ENCODE measurements around the gene PGGT1B. TPM values are rescaled to one million over a fixed set of nuclear protein-coding genes. Genes with fewer than 3 reads are reported as not detected.

PGGT1B gene
- total and polyA plus RNA-seq, 2 donors, result 6.0 to 26.8 TPM

DNA sequence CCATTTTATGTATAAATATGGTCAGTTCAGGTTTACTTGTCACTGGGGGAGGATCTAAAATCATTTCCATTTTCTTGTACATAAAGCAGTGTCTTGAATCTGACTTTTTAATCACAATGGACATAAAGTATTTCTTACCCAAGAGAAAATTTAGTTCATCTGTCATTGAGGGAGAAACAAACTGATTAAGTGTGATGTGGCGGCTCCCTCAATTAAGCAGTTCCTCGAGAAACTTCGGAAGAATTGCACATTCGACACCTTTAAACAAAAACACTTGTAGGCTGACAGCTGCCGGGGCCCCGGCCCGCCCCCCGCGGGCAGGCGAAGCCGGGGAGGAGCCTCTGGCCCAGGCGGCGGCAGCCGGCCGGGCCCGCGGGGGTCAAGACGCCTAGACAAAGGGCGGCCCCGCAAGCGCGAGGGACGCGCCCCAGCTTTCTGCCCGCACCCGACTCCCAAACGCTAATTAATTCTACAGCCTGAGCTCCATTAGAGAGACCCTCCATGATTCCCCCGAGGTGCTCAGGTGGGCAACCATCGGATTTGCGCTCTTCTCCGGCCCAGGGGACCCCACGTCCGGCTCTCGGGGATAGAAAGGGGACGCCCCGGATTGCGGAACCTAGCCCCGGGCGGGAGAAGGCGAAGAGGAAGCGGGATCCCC lies 93.7 kb downstream of the PGGT1B start:
- H3K36me3 ChIP-seq (ENCODE audit: control insufficient read depth in 2 of 2, insufficient read depth in 2 of 2, low read length in 1 of 2), result no peaks in the 10 kb centered on the region
- DNase-seq (ENCODE audit: low read depth in 6 of 9, low spot score in 9 of 9), result peak in 2 of 9 donors; percentile 9 to 31
- H3K27ac ChIP-seq (ENCODE audit: low read depth in 1 of 2, low read length in 1 of 2), result no peak overlapping the region
- H3K27me3 ChIP-seq (ENCODE audit: control insufficient read depth in 2 of 2, insufficient read depth in 1 of 2, low read length in 1 of 2), result peaks cover 37 to 73% of the 10 kb centered on the region in 2 donors
- peaks cover 11 to 19% of the 10 kb centered on the region in 2 donors for H3K4me1 ChIP-seq (ENCODE audit: control insufficient read depth in 2 of 2, insufficient read depth in 2 of 2, low read length in 2 of 2)
- peaks cover 4 to 23% of the 10 kb centered on the region in 2 donors for H3K9me3 ChIP-seq (ENCODE audit: control insufficient read depth in 2 of 2, insufficient read depth in 1 of 2, low read length in 1 of 2)
- H3K4me3 ChIP-seq (ENCODE audit: low read length in 2 of 2), result peak overlapping the region; percentile 60 to 65
- WGBS, result 1% methylated on average over 41 of the region's 41 CpGs

GRCh38 chr5:115166744-115167393 lies 95.8 kb downstream of the PGGT1B start:
- Histone ChIP-seq H3K4me3 (ENCODE audit: low read length in 2 of 2) (no peak overlapping the region), H3K36me3 (ENCODE audit: control insufficient read depth in 2 of 2, insufficient read depth in 2 of 2, low read length in 1 of 2) (no peaks in the 10 kb centered on the region), H3K27ac (ENCODE audit: low read depth in 1 of 2, low read length in 1 of 2) (no peak overlapping the region), H3K4me1 (ENCODE audit: control insufficient read depth in 2 of 2, insufficient read depth in 2 of 2, low read length in 2 of 2) (peaks cover 11 to 19% of the 10 kb centered on the region in 2 donors), H3K27me3 (ENCODE audit: control insufficient read depth in 2 of 2, insufficient read depth in 1 of 2, low read length in 1 of 2) (peaks cover 33 to 52% of the 10 kb centered on the region in 2 donors), H3K9me3 (ENCODE audit: control insufficient read depth in 2 of 2, insufficient read depth in 1 of 2, low read length in 1 of 2) (peaks cover 4 to 23% of the 10 kb centered on the region in 2 donors)
- no peak for DNase-seq (ENCODE audit: low read depth in 6 of 9, low spot score in 9 of 9)
- WGBS, result 97% methylated on average over 12 of the region's 12 CpGs

DNA sequence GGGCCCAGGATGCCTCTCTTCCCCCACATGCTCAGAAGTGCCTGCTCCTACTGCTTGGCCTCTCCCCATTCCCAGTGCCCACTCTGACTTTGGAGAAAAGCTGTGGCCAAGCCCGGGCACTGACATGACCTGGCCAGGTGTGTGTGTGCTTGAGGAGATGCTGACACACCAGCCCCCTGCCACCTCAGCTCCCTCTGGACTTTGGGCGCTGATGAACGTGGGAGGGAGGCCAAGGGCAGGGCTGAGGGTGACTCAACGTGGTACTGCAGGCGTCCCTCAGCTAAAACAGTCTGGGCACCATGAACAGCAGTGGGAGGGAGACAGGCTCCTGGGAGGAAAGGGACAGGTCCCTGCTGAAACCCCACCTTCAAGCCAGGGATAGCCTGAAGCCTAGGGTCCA lies 96.9 kb downstream of the PGGT1B start:
- DNase-seq (ENCODE audit: low read depth in 6 of 9, low spot score in 9 of 9), result no peak
- H3K36me3 ChIP-seq (ENCODE audit: control insufficient read depth in 2 of 2, insufficient read depth in 2 of 2, low read length in 1 of 2), result no peaks in the 10 kb centered on the region
- H3K4me3 ChIP-seq (ENCODE audit: low read length in 2 of 2), result no peak overlapping the region
- H3K27ac ChIP-seq (ENCODE audit: low read depth in 1 of 2, low read length in 1 of 2), result no peak overlapping the region
- H3K9me3 ChIP-seq (ENCODE audit: control insufficient read depth in 2 of 2, insufficient read depth in 1 of 2, low read length in 1 of 2), result peaks cover 4 to 23% of the 10 kb centered on the region in 2 donors
- WGBS, result 97% methylated on average over 5 of the region's 5 CpGs
- peaks cover 8 to 15% of the 10 kb centered on the region in 2 donors for H3K4me1 ChIP-seq (ENCODE audit: control insufficient read depth in 2 of 2, insufficient read depth in 2 of 2, low read length in 2 of 2)
- peaks cover 23 to 41% of the 10 kb centered on the region in 2 donors for H3K27me3 ChIP-seq (ENCODE audit: control insufficient read depth in 2 of 2, insufficient read depth in 1 of 2, low read length in 1 of 2)

GRCh38 chr5:115160975-115161475 lies 101.7 kb downstream of the PGGT1B start:
- Histone ChIP-seq H3K27ac (ENCODE audit: low read depth in 1 of 2, low read length in 1 of 2) (no peak overlapping the region), H3K4me3 (ENCODE audit: low read length in 2 of 2) (no peak overlapping the region), H3K4me1 (ENCODE audit: control insufficient read depth in 2 of 2, insufficient read depth in 2 of 2, low read length in 2 of 2) (no peaks in the 10 kb centered on the region), H3K27me3 (ENCODE audit: control insufficient read depth in 2 of 2, insufficient read depth in 1 of 2, low read length in 1 of 2) (no peaks in the 10 kb centered on the region), H3K9me3 (ENCODE audit: control insufficient read depth in 2 of 2, insufficient read depth in 1 of 2, low read length in 1 of 2) (peaks cover 3 to 8% of the 10 kb centered on the region in 2 donors), H3K36me3 (ENCODE audit: control insufficient read depth in 2 of 2, insufficient read depth in 2 of 2, low read length in 1 of 2) (no peaks in the 10 kb centered on the region)
- no peak for DNase-seq (ENCODE audit: low read depth in 6 of 9, low spot score in 9 of 9)
- WGBS, result 96% methylated on average over 3 of the region's 3 CpGs

Other genes starting within 250 kb of the PGGT1B start
- 1.8 TPM for gene TRIM36, start 93.0 kb downstream of the PGGT1B start, total RNA-seq
- 2.0 TPM for gene TRIM36, start 93.0 kb downstream of the PGGT1B start, polyA plus RNA-seq
- gene CCDC112, start 33.8 kb upstream of the PGGT1B start, total RNA-seq, result 7.2 TPM
- 5.6 TPM for gene CCDC112, start 33.8 kb upstream of the PGGT1B start, polyA plus RNA-seq